GM23338 (cell line): ENCODE data around the gene UPK3BL1.
"Not testable (repeated sequence)": the region's sequence is repeated elsewhere in the genome, so short reads cannot be mapped to it uniquely, and the experiment has no call there.

Source experiments
- CREB1 ChIP-seq: fragments of 250-450 bp; sonication (Bioruptor Pico); IDR thresholded peaks from 2 replicates; pipeline ENCODE4 v1.5.0; 2020; ENCODE audit warnings: low read depth, mild to moderate bottlenecking, moderate library complexity
- EZH2 ChIP-seq: fragments of 200-600 bp; sonication (generic); IDR thresholded peaks from one replicate; pipeline ENCODE4 v1.8.0; 2017; ENCODE audit warnings: antibody characterized with exemption, mild to moderate bottlenecking, low read depth; ENCODE audit not compliant: unreplicated experiment
- EZH2phosphoT487 ChIP-seq: fragments of 200-600 bp; sonication (generic); IDR thresholded peaks from one replicate; pipeline ENCODE4 v1.8.1; 2018; ENCODE audit warnings: antibody characterized with exemption; ENCODE audit not compliant: unreplicated experiment
- POLR2AphosphoS5 ChIP-seq: IDR thresholded peaks from 2 replicates; pipeline ENCODE4 v1.6.1; 2016; ENCODE audit warnings: antibody characterized with exemption, low read depth
- STAT1 ChIP-seq: IDR thresholded peaks from one replicate; pipeline ENCODE4 v1.6.1; 2016; ENCODE audit warnings: antibody characterized with exemption; ENCODE audit not compliant: unreplicated experiment
- ZNF331 ChIP-seq: fragments of 250-450 bp; sonication (Bioruptor Pico); IDR thresholded peaks from 2 replicates; pipeline ENCODE4 v1.5.0; 2020; ENCODE audit warnings: low read depth, mild to moderate bottlenecking, moderate library complexity
- TF ChIP-seq, protein P1 (sequence below), 2 experiments: fragments of 200-600 bp in 1 of 2; sonication (generic) in 1 of 2; conservative IDR thresholded peaks; 2 replicates each; pipeline versions ENCODE4 v1.5.1 to v1.6.1; 2016 to 2017; ENCODE audit warnings: antibody characterized with exemption in 2 of 2, low read depth in 2 of 2, mild to moderate bottlenecking in 2 of 2, moderate library complexity in 1 of 2
- TF ChIP-seq, protein P2 (sequence below): IDR thresholded peaks from 2 replicates; pipeline ENCODE4 v1.6.1; 2016; ENCODE audit warnings: antibody characterized with exemption
- TF ChIP-seq, protein P3 (sequence below): IDR thresholded peaks from one replicate; pipeline ENCODE4 v1.6.1; 2018; ENCODE audit warnings: antibody characterized with exemption; ENCODE audit not compliant: unreplicated experiment

DNA sequence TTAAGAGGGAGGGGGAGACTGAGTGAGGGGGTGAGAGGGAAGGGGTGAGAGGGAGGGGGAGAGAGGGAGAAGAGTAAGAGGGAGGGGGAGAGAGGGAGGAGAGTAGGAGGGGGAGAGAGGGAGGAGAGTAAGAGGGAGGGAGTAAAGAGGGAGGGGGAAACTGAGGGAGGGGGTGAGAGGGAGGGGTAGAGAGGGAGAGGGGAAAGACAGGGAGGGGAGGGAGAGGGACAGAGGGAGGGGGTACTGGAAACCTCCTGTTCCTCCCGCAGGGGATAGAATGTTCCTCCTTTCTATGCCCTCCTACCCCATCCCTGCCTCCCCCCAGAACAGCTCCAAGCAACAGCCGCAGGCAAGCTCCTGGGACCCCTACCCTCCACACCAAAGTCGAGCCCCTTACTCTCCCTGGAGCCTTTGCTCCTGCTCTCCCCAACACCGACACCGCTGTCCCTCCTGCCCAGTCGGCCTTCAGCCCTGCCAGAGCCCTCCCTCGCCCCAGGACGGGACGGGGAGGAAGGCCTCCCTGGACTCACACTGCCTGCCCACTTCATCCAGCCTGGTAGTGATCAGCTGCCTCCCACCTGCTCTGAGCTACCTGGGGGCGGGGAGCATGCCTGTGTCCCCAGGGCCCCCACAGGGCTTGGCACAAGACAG lies 30.8 kb downstream of the UPK3BL1 start:
- TF ChIP-seq, protein P1, sequence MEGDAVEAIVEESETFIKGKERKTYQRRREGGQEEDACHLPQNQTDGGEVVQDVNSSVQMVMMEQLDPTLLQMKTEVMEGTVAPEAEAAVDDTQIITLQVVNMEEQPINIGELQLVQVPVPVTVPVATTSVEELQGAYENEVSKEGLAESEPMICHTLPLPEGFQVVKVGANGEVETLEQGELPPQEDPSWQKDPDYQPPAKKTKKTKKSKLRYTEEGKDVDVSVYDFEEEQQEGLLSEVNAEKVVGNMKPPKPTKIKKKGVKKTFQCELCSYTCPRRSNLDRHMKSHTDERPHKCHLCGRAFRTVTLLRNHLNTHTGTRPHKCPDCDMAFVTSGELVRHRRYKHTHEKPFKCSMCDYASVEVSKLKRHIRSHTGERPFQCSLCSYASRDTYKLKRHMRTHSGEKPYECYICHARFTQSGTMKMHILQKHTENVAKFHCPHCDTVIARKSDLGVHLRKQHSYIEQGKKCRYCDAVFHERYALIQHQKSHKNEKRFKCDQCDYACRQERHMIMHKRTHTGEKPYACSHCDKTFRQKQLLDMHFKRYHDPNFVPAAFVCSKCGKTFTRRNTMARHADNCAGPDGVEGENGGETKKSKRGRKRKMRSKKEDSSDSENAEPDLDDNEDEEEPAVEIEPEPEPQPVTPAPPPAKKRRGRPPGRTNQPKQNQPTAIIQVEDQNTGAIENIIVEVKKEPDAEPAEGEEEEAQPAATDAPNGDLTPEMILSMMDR (conservative IDR thresholded peaks at IDR 0.05; ENCODE audit: low read depth in 2 of 2): not testable (repeated sequence)
- not testable (repeated sequence) for TF ChIP-seq POLR2AphosphoS5; EZH2; EZH2phosphoT487; CREB1 (CRISPR knock-in tag); STAT1; ZNF331 (CRISPR knock-in tag)
- TF ChIP-seq, protein P2, sequence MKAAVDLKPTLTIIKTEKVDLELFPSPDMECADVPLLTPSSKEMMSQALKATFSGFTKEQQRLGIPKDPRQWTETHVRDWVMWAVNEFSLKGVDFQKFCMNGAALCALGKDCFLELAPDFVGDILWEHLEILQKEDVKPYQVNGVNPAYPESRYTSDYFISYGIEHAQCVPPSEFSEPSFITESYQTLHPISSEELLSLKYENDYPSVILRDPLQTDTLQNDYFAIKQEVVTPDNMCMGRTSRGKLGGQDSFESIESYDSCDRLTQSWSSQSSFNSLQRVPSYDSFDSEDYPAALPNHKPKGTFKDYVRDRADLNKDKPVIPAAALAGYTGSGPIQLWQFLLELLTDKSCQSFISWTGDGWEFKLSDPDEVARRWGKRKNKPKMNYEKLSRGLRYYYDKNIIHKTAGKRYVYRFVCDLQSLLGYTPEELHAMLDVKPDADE: not testable (repeated sequence)
- TF ChIP-seq, protein P3, sequence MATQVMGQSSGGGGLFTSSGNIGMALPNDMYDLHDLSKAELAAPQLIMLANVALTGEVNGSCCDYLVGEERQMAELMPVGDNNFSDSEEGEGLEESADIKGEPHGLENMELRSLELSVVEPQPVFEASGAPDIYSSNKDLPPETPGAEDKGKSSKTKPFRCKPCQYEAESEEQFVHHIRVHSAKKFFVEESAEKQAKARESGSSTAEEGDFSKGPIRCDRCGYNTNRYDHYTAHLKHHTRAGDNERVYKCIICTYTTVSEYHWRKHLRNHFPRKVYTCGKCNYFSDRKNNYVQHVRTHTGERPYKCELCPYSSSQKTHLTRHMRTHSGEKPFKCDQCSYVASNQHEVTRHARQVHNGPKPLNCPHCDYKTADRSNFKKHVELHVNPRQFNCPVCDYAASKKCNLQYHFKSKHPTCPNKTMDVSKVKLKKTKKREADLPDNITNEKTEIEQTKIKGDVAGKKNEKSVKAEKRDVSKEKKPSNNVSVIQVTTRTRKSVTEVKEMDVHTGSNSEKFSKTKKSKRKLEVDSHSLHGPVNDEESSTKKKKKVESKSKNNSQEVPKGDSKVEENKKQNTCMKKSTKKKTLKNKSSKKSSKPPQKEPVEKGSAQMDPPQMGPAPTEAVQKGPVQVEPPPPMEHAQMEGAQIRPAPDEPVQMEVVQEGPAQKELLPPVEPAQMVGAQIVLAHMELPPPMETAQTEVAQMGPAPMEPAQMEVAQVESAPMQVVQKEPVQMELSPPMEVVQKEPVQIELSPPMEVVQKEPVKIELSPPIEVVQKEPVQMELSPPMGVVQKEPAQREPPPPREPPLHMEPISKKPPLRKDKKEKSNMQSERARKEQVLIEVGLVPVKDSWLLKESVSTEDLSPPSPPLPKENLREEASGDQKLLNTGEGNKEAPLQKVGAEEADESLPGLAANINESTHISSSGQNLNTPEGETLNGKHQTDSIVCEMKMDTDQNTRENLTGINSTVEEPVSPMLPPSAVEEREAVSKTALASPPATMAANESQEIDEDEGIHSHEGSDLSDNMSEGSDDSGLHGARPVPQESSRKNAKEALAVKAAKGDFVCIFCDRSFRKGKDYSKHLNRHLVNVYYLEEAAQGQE: not testable (repeated sequence)
